Medulla oblongata (tissue), 1 donor: Measurements from ENCODE around the gene GALR2.
"Not testable (repeated sequence)": the region's sequence is repeated elsewhere in the genome, so short reads cannot be mapped to it uniquely, and the experiment has no call there.

Experiments
- DNase-seq: peaks from one replicate; pipeline ENCODE4 v3.0.0-alpha.2; 2015; ENCODE audit errors: extremely low spot score

Gene GALR2

DNA sequence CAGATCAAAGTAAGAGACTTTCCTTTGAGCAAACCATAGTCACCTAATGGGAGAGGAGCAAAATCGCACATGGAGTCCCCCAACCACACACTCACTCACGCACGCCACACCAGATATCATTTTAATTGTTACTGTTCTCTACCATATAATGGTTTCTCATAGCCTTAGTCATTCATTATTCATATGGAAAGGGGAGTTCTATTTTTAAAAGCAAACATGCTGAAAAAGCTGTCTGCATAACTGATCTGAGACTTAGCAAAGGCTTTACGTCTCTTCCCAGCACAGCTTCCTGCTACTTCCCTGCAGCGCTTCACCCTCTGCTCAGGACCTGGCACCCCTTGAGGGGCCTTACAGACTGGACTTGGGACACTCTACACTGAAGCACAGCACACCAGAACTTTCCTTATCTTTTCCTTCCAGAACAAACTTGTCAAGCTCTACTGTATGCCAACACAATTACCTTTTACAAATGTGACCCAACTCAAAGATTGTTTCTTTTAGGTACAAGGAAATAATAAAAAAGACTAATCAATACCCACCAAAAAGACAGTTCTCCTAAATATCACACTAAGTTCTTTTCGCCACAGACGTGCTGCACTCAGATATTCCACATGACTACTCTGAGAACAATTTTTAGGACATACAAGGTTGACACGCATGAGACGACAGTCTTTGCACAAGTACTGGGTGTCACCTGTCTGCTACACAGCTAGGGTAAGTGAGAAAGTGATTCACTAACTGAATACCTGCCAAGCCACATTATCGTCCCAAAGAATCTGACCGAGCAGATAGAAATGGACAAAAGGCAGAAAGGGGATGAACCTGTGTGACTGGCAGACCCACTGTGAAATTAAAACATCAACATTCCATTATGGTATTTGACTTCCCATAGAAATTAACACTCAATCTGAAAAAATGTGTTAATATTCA is 23.8 kb upstream of the GALR2 start:
- DNase-seq = no peak

DNA sequence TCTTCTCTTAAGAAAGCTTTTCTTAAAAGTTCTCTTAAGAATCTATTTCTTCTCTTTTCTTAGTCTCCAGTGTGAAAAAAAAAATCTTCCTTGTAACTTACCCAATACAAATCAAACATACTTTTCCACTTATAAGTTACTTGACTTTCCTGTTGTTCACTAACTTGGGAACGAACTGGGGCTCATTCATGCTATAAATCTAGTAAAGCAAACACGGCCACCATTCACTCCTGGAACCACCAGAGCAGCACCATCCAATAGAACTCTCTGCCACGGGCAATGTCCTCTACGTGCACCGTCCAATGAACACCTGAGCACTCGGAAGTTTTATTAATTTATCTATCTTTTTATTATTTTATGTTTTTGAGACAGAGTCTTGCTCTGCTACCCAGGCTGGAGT is 23.0 kb upstream of the GALR2 start:
- DNase-seq = no peak

- DNase-seq = no peak
These were observed 21.1 kb upstream of the GALR2 start for GRCh38 chr17:76053246-76054111.

- no peak for DNase-seq
These were observed 20.5 kb upstream of the GALR2 start for GRCh38 chr17:76054112-76054476.

- no peak for DNase-seq
These were observed 17.7 kb upstream of the GALR2 start for GRCh38 chr17:76056882-76057281.

DNA sequence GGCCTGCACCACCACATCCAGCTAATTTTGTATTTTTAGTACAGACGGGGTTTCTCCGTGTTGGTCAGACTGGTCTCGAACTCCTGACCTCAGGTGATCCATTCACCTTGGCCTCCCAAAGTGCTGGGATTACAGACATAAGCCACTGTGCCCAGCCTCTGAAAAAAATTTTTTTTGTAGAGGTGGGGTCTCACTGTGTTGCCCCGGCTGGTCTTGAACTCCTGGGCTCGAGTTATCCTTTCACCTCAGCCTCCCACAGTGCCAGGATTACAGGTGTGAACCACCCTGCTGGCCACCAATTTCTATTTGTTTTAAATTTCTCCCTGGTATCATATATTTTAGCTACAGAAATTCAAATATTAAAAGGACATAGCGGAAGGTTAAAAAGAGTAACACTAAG is 16.3 kb upstream of the GALR2 start:
- DNase-seq = not testable (repeated sequence)

- DNase-seq = no peak
These were observed 10.6 kb upstream of the GALR2 start for GRCh38 chr17:76063875-76064546.

DNA sequence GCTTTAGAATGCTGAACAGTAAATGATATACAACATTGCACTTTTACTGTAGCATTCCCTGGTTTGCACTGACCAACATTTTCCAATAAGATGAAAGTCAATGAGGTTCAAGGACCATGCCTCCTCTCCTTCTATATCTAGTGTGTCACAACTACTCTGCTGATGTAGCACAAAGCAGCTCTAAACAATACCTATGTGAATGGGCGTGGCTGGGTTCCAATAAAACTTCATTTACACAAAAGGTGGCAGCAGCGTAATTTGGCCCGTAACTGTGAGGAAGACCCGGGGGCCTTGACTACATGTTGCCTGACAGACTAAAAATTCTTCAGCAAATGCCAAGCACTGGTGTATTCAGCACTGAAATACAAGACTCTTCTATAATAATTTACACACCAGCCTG is 8.8 kb upstream of the GALR2 start:
- DNase-seq = no peak

GRCh38 chr17:76071531-76072147 is 2.9 kb upstream of the GALR2 start:
- no peak for DNase-seq

DNA sequence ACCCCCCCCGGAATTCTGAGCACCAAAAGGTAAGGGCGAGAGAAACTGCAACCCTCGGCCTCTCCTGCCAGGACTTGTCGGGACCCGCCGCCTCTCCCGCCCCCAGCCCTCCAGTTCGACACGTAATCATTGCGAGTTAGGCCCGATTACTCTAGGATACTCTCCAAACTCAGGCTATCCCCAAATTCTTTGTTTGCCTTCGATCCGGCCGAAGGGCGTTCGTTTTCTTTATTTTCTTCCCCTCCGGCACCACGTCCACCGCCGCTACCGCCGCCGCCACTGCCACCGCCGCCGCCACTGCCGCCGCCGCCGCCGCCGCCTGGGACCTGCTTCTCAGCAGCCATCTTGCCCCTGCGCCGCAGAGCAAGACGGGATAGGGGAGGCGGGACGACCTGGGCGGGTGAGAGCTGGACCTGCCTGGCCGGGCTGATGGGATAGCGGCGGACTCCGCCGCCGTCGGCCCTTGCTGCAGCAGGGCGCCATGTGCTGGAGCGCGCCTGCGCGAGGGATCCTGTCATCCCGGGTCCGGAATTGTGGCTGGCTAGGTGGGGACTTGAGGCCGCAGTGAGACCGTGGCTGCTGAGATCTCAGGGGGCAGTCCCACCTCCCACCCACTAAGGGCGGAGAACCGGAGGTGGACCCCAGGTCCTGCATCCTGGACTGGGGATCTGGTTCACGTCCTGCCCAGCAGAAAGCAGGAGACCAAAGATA is 2.3 kb upstream of the GALR2 start, which contains the start of gene SRP68:
SRP68 (minus strand) TSS at position 370 of the 711 bp plus-strand sequence; CDS start at position 344, 26 bp downstream.
- peak; percentile 96 for DNase-seq

DNA sequence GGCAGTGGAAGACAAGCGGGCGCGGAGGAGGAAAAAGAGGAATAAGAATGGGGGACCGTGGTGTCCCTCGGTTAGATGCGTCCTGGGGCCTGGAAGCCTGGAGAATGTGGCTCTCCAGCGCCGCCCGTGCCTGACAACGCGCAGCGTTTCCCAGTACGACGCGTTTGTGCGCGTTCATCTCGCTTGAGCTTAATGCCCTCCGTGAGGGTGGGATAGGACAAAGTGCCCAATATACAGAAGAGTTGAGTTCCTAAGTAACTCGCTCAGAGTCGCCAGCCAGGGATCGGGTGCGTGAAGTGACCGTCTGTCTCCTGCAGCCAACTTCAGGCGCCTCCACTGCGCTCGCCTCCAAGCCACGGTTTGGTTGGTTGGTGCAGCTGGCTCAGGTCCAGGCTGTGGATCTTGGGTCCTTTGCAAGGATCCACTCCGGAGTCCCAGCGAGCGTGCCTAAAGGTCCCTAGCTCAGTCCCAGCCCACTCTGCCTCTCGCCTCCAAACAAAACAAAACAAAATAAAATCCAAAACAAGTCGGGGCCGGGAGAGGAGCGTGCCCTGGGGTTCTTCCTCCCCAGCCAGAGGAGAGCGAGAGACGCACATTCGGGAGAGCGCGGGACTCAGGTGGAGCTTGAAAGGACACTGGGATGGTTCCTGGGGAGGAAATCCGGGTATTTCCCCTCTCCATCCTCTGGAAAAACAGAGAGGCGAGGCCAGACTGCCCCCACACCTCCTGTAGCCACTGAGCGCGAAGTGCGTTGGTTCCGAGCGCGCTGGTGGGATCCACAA is 974 bp downstream of the GALR2 start:
- no peak for DNase-seq

GRCh38 chr17:76076146-76076764 is 1.7 kb downstream of the GALR2 start:
- DNase-seq = no peak

DNA sequence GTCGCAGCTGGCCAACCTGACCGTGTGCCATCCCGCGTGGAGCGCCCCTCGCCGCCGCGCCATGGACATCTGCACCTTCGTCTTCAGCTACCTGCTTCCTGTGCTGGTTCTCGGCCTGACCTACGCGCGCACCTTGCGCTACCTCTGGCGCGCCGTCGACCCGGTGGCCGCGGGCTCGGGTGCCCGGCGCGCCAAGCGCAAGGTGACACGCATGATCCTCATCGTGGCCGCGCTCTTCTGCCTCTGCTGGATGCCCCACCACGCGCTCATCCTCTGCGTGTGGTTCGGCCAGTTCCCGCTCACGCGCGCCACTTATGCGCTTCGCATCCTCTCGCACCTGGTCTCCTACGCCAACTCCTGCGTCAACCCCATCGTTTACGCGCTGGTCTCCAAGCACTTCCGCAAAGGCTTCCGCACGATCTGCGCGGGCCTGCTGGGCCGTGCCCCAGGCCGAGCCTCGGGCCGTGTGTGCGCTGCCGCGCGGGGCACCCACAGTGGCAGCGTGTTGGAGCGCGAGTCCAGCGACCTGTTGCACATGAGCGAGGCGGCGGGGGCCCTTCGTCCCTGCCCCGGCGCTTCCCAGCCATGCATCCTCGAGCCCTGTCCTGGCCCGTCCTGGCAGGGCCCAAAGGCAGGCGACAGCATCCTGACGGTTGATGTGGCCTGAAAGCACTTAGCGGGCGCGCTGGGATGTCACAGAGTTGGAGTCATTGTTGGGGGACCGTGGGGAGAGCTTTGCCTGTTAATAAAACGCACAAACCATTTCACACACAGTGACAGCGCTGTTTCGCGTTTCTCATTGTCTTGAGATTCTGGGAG is 2.4 kb downstream of the GALR2 start:
- no peak for DNase-seq

GRCh38 chr17:76077584-76078110 is 3.1 kb downstream of the GALR2 start:
- no peak for DNase-seq

DNA sequence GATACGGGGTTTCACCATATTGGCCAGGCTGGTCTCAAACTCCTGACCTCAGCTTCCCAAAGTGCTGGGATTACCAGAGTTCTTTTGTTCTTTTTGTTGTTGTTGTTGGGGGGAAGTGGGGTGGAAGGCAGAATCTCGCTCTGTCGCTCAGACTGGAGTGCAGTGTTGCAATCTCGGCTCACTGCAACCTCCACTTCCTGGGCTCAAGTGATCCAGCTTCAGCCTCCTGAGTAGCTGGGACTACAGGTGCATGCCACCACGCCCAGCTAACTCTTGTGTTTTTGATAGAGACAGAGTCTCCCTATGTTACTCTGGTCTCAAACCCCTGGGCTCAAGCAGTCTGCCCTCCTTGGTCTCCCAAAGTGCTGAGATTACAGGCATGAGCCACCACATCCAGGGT is 3.8 kb downstream of the GALR2 start:
- DNase-seq = not testable (repeated sequence)

DNA sequence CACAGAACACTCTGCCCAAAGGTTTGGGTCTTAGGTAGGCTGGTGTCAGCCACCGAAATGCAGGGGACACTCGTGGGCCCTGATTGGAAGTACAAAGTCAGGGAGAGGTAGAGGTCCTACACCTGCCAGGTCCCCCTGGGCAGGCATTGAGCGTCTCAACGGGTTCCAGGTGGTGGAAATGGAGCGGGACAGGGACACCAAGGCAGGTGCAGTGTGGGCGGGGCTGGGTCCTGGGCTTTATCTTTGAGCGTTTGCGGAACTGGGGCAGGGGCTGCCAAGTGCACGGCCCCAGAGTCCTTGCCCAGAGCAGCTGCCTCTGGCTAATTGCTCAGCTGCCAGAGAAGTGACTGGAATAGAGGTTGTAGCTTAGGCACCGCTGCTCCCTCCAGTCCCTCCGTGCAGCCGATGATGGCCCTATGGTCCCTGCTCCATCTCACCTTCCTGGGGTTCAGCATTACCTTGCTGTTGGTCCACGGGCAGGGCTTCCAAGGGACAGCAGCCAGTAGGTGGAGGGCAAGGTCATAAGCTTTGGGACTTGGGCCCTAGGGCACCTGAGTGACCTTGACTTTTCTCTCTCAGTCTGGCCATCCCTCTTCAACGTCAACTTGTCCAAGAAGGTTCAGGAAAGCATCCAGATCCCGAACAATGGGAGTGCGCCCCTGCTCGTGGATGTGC is 4.4 kb downstream of the GALR2 start, which contains the start of gene ZACN:
ZACN (plus strand) TSS at position 323 of the 675 bp plus-strand sequence; CDS start at position 406, 83 bp downstream.
- no peak for DNase-seq

GRCh38 chr17:76079535-76079955 is 5.0 kb downstream of the GALR2 start:
- DNase-seq = no peak
